Measurements from ENCODE around the gene POLE. TPM values are rescaled to one million over a fixed set of nuclear protein-coding genes. Genes with fewer than 3 reads are reported as not detected.
A peak's percentile ranks its signal among the peaks of the same experiment; 100 is the strongest.
"Not testable (repeated sequence)": the region's sequence is repeated elsewhere in the genome, so short reads cannot be mapped to it uniquely, and the experiment has no call there.

Gene POLE
- total RNA-seq, 1 donor from 2014 or later, result 39.2 TPM

GRCh38 chr12:132718644-132719043 lies 31.5 kb upstream of the POLE start:
- intact Hi-C loops (cut with DNase I), result no loop called here
- ATAC-seq, result no peak
- DNase-seq (ENCODE audit: low spot score), result no peak

GRCh38 chr12:132717531-132718387 lies 30.6 kb upstream of the POLE start:
- intact Hi-C loops (cut with DNase I), result no loop called here
- DNase-seq (ENCODE audit: low spot score) (no peak), ATAC-seq (no peak)

GRCh38 chr12:132717011-132717410 lies 29.9 kb upstream of the POLE start:
- DNase-seq (ENCODE audit: low spot score) (no peak), ATAC-seq (no peak)
- intact Hi-C loops (cut with DNase I), result no loop called here

- DNase-seq (ENCODE audit: low spot score) (no peak), ATAC-seq (no peak)
- intact Hi-C loops (cut with DNase I), result no loop called here
These were observed 29.2 kb upstream of the POLE start for GRCh38 chr12:132716356-132716755.

- ATAC-seq (no peak), DNase-seq (ENCODE audit: low spot score) (no peak)
- intact Hi-C loops (cut with DNase I), result no loop called here
These were observed 28.7 kb upstream of the POLE start for GRCh38 chr12:132715874-132716273.

- no peak for DNase-seq (ENCODE audit: low spot score)
- intact Hi-C loops (cut with DNase I), result no loop called here
- ATAC-seq, result no peak
These were observed 26.0 kb upstream of the POLE start for GRCh38 chr12:132713123-132713522.

GRCh38 chr12:132711080-132711843 lies 24.1 kb upstream of the POLE start:
- DNase-seq (ENCODE audit: low spot score) (no peak), ATAC-seq (no peak)
- intact Hi-C loops (cut with DNase I), result no loop called here

- DNase-seq (ENCODE audit: low spot score) (peak; percentile 82), ATAC-seq (peak; percentile 93)
- intact Hi-C loops (cut with DNase I), result no loop called here
These were observed 23.4 kb upstream of the POLE start, which contains the start of gene PGAM5 for GRCh38 chr12:132710405-132711079. Gene PGAM5, plus strand, starts transcription at chr12:132710842. Its CDS starts 35 bp downstream, at chr12:132710877.

- peak; percentile 40 for ATAC-seq
- DNase-seq (ENCODE audit: low spot score), result no peak
- intact Hi-C loops (cut with DNase I), result no loop called here
These were observed 22.9 kb upstream of the POLE start for GRCh38 chr12:132710043-132710404.

GRCh38 chr12:132708150-132708549 lies 21.0 kb upstream of the POLE start:
- intact Hi-C loops (cut with DNase I), result no loop called here
- DNase-seq (ENCODE audit: low spot score) (no peak), ATAC-seq (no peak)

GRCh38 chr12:132707241-132707640 lies 20.1 kb upstream of the POLE start:
- intact Hi-C loops (cut with DNase I), result no loop called here
- no peak for DNase-seq (ENCODE audit: low spot score)
- ATAC-seq, result no peak

- intact Hi-C loops (cut with DNase I), result no loop called here
- DNase-seq (ENCODE audit: low spot score) (no peak), ATAC-seq (no peak)
These were observed 16.5 kb upstream of the POLE start for GRCh38 chr12:132703641-132704040.

GRCh38 chr12:132702640-132703039 lies 15.5 kb upstream of the POLE start:
- ATAC-seq (no peak), DNase-seq (ENCODE audit: low spot score) (no peak)
- intact Hi-C loops (cut with DNase I), result no loop called here

GRCh38 chr12:132700212-132700822 lies 13.2 kb upstream of the POLE start:
- ATAC-seq, result no peak
- no peak for DNase-seq (ENCODE audit: low spot score)
- intact Hi-C loops (cut with DNase I), result no loop called here

GRCh38 chr12:132698341-132698740 lies 11.2 kb upstream of the POLE start:
- intact Hi-C loops (cut with DNase I), result no loop called here
- ATAC-seq, result no peak
- DNase-seq (ENCODE audit: low spot score), result no peak

GRCh38 chr12:132695431-132695830 lies 8.3 kb upstream of the POLE start:
- ATAC-seq (peak; percentile 22), DNase-seq (ENCODE audit: low spot score) (no peak)

GRCh38 chr12:132694888-132695287 lies 7.7 kb upstream of the POLE start:
- ATAC-seq; DNase-seq (ENCODE audit: low spot score); intact Hi-C loops (cut with DNase I): not testable (repeated sequence)

More at GRCh38 chr12:132695431-132695830, 8.3 kb upstream of the POLE start:
- intact Hi-C loops (cut with DNase I), result no loop called here

GRCh38 chr12:132692030-132692429 lies 4.9 kb upstream of the POLE start:
- intact Hi-C loops (cut with DNase I); ATAC-seq; DNase-seq (ENCODE audit: low spot score): not testable (repeated sequence)

- ATAC-seq, result no peak
- no peak for DNase-seq (ENCODE audit: low spot score)
- intact Hi-C loops (cut with DNase I), result no loop called here
These were observed 3.0 kb upstream of the POLE start for GRCh38 chr12:132690112-132690511.

Data from sciatic nerve (tissue), 2 donors.